ENCODE measurements around the gene SEPTIN11.
A peak's percentile ranks its signal among the peaks of the same experiment; 100 is the strongest.

The SEPTIN11 gene

DNA sequence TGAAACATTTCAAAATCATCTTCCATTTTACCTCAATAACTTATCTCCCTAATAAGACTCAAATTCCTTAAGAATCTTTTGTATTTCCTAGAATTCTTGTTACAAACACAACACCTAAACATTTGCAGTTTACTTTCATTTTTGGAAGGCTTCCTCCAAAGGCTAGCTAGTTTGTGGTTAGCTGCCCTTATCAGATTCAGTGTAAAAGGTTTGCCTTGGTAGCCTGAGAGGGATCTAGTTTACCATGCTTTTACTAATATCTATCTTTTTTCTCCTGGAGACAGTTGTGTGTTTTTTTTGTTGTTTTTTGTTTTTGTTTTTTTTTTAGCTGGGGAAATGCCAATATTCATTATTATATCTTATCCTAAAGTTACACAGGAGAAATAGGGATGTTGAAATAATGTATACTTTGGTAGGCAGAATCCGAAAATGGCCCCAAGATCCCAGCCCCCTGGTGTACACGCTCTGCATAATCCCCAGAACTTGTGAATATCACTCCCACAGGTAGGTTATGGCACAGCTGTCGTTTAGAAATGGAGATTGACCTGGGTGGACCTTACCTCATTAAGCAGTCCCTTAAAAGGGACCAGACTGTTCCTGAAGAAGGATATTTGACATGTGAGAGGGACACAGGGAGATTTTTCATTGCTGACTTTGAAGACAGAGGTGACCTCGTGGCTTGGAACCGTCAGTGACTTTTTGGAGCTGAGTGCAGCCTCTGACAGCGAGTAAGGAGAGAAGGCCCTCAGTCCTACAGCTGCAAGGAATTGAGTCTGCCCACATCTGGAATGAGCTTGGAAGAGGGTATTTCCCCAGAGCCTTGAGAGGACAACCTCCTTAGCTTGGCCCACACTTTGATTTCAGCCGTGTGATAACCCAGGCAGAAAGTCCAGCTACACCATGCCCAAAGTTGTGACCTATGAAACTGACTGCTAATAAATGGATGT lies 33.4 kb downstream of the SEPTIN11 start:
- H3K9me3 Mint-ChIP-seq (ENCODE audit: low read depth), result no peaks in the 10 kb centered on the region
- H3K36me3 Mint-ChIP-seq, result peaks cover 10% of the 10 kb centered on the region
- no peaks in the 10 kb centered on the region for H3K27me3 Mint-ChIP-seq
- peak overlapping the region; percentile 44 for H3K4me3 Mint-ChIP-seq
- peak overlapping the region; percentile 4 for H3K27ac Mint-ChIP-seq
- peaks cover 79% of the 10 kb centered on the region for H3K4me1 Mint-ChIP-seq (ENCODE audit: low read depth)

DNA sequence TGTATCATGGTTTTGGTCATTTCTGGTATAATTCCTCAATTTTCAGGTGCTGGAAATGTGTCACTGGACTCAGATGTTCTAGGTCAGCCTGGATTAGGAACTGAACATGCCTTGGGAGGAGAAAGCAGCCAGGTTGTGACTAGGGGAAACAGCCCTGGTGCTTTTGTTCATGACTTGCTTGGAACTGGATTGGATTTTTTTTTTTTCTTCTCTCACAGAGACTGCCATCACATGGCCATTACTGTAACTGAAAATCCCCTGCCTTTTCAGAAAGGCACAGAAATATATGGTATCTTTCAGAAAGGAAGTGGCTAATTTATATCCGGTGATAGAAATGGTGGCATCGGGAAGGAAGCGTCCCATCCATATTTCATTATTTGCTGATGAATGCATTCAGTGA lies 34.6 kb downstream of the SEPTIN11 start:
- peaks cover 78% of the 10 kb centered on the region for H3K4me1 Mint-ChIP-seq (ENCODE audit: low read depth)
- peak overlapping the region; percentile 50 for H3K27ac Mint-ChIP-seq
- H3K27me3 Mint-ChIP-seq, result no peaks in the 10 kb centered on the region
- H3K4me3 Mint-ChIP-seq, result peak overlapping the region; percentile 49
- H3K9me3 Mint-ChIP-seq (ENCODE audit: low read depth), result no peaks in the 10 kb centered on the region
- peaks cover 7% of the 10 kb centered on the region for H3K36me3 Mint-ChIP-seq

DNA sequence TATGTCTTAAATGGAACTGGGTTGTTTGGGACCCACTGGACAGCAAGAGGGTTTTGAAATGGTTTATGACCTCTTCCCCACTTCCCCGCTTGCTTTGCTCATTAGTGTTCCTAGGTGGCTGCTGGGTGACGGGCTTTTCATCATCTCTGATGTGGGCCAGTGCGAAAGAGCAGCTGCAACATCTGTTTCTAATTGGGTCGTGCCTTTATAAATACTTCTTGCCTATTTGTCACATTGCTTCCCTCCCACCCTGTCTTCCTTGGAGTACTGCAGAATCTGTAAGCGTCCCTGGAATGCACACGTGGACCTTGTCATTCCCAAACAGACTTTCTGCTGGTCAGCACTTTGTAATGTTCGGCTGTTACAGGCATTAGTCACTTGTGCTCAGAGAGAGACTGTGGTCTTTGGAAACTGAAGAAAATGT lies 35.2 kb downstream of the SEPTIN11 start:
- H3K36me3 Mint-ChIP-seq, result peaks cover 5% of the 10 kb centered on the region
- peaks cover 82% of the 10 kb centered on the region for H3K4me1 Mint-ChIP-seq (ENCODE audit: low read depth)
- no peak overlapping the region for H3K4me3 Mint-ChIP-seq
- no peaks in the 10 kb centered on the region for H3K27me3 Mint-ChIP-seq
- H3K9me3 Mint-ChIP-seq (ENCODE audit: low read depth), result no peaks in the 10 kb centered on the region
- H3K27ac Mint-ChIP-seq, result peak overlapping the region; percentile 58

DNA sequence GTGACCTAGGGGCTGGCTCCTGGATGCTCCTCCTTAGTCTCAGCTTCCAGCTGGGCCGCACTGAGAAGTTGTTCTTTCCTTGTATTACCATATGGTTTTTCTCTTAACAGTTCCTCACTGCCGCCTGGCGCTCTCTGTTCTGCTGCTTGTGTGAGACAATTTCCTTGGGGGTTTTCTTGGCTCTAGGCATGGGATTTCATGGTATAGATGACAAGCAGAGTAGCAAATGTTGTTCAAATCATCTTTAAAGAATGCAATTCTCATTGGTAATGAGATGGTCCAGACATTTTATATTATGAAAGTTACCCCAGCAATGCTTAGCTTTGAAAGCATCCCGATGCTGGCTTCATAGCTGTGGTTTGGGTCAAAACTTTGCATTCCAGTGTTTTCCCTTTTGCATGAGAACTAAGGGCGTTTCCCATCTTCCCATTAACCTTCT lies 37.6 kb downstream of the SEPTIN11 start:
- Mint-ChIP-seq H3K4me1 (ENCODE audit: low read depth) (peaks cover 91% of the 10 kb centered on the region), H3K4me3 (no peak overlapping the region), H3K27me3 (no peaks in the 10 kb centered on the region), H3K27ac (no peak overlapping the region), H3K9me3 (ENCODE audit: low read depth) (peaks cover 5% of the 10 kb centered on the region), H3K36me3 (peaks cover 8% of the 10 kb centered on the region)

DNA sequence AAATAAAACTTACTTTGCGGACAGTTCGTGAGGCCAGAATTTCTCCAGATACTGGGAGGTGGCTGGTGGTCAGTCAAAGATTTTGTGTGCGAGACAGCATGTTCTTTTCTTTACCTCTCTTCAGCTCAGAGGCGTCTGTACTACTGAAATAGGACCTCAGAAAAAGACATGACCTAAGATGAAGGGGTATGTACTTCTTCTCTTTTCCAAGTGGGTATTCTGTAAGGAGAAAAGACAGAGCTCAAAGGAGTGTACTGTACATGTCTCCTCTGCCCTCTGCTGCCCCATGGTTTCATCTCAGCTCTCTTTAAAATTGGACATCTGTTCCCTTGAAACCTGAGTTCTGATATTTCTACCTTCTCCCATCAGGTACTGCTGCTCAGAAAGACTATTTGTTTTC lies 38.1 kb downstream of the SEPTIN11 start:
- H3K36me3 Mint-ChIP-seq, result peaks cover 8% of the 10 kb centered on the region
- no peak overlapping the region for H3K4me3 Mint-ChIP-seq
- H3K27me3 Mint-ChIP-seq, result no peaks in the 10 kb centered on the region
- H3K27ac Mint-ChIP-seq, result no peak overlapping the region
- H3K4me1 Mint-ChIP-seq (ENCODE audit: low read depth), result peaks cover 91% of the 10 kb centered on the region
- H3K9me3 Mint-ChIP-seq (ENCODE audit: low read depth), result peaks cover 5% of the 10 kb centered on the region

DNA sequence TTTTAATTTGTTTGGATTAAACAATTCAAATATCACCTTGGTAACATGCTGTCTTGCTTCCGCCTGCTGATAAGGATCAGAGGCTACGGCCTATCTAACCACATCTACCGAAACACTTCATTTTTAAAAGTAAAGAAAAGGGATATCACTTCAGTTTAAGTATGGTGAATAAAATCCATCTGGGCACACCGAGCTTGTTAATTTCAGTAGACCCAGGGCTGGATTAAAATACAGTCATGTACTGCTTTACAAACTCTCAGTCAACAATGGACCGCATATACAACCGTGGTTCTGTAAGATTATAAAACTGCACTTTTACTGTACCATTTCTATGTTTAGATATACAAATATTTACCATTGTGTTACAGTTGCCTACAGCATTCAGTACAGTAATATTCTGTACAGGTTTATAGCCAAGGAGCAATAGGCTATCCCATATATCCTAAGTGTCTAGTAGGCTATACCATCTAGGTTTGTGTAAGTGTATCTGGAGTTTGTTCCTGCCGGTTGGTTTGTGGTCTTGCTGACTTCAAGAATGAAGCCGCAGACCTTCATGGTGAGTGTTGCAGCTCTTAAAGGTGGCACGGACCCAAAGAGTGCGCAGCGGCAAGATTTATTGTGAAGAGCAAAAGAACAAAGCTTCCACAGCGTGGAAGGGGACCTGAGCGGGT lies 40.0 kb downstream of the SEPTIN11 start:
- H3K4me1 Mint-ChIP-seq (ENCODE audit: low read depth), result peaks cover 92% of the 10 kb centered on the region
- peak overlapping the region; percentile 54 for H3K27ac Mint-ChIP-seq
- no peaks in the 10 kb centered on the region for H3K27me3 Mint-ChIP-seq
- H3K36me3 Mint-ChIP-seq, result peaks cover 6% of the 10 kb centered on the region
- peak overlapping the region; percentile 77 for H3K4me3 Mint-ChIP-seq
- peaks cover 5% of the 10 kb centered on the region for H3K9me3 Mint-ChIP-seq (ENCODE audit: low read depth)

DNA sequence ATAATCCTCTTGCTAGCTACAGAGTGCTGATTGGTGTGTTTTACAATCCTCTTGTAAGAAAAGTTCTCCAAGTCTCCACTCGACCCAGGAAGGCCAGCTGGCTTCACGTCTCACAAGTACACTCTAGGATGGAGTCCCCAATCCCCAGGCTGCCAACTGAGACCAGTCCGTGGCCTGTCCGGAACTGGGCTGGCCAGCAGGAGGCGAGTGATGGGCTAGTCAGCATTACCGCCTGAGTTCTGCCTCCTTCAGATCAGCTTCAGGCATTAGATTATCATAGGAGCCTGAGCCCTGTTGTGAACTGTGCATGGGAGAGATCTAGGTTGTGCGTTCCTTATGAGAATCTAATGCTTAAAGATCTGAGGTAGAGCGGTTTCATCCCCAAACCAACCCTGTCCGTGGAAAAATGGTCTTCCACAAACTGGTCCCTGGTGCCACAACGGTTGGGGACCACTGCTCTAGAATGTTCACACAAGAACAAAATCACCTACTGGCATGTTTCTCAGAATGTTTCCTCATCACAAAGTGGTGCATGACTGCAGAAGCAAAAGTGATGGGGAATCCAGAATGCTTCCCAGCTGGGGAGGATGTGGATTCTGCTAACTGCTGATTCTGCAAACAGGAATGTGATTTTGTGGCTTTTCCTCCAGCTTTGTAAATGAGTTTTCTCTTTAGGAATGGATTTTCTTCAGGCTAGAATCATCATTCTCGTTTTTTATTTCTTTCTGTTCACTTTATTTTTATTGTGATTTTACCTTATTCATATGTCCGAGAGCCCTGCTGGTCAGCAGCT lies 40.9 kb downstream of the SEPTIN11 start:
- H3K27me3 Mint-ChIP-seq, result no peaks in the 10 kb centered on the region
- H3K27ac Mint-ChIP-seq, result peak overlapping the region; percentile 62
- peak overlapping the region; percentile 77 for H3K4me3 Mint-ChIP-seq
- peaks cover 5% of the 10 kb centered on the region for H3K9me3 Mint-ChIP-seq (ENCODE audit: low read depth)
- peaks cover 85% of the 10 kb centered on the region for H3K4me1 Mint-ChIP-seq (ENCODE audit: low read depth)
- H3K36me3 Mint-ChIP-seq, result peaks cover 6% of the 10 kb centered on the region

DNA sequence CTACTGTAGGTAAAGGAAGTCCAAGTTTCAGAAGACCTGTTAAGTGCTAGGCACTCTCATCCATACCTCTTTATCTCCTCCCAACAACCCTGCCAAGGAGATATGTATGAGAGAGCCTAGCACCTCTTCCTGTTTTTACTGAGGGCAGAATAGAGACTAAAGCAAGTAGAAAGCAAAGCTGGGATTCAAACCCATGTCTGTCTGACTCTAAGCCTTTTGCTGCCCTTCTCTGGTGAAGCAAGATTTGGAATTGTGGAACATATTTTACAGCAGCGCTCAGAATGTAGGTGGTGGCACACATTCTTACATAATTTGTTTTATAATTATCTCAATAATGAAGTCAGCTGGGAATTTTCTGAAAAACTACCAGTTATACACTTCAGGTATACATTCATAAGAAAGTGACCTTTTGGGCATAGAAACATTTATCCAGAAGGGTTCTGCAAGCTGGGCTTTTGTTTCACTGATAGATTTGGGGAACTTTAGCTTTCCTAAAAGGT lies 41.7 kb downstream of the SEPTIN11 start:
- peak overlapping the region; percentile 42 for H3K27ac Mint-ChIP-seq
- peaks cover 9% of the 10 kb centered on the region for H3K36me3 Mint-ChIP-seq
- H3K4me1 Mint-ChIP-seq (ENCODE audit: low read depth), result peaks cover 85% of the 10 kb centered on the region
- no peaks in the 10 kb centered on the region for H3K27me3 Mint-ChIP-seq
- peaks cover 5% of the 10 kb centered on the region for H3K9me3 Mint-ChIP-seq (ENCODE audit: low read depth)
- no peak overlapping the region for H3K4me3 Mint-ChIP-seq

DNA sequence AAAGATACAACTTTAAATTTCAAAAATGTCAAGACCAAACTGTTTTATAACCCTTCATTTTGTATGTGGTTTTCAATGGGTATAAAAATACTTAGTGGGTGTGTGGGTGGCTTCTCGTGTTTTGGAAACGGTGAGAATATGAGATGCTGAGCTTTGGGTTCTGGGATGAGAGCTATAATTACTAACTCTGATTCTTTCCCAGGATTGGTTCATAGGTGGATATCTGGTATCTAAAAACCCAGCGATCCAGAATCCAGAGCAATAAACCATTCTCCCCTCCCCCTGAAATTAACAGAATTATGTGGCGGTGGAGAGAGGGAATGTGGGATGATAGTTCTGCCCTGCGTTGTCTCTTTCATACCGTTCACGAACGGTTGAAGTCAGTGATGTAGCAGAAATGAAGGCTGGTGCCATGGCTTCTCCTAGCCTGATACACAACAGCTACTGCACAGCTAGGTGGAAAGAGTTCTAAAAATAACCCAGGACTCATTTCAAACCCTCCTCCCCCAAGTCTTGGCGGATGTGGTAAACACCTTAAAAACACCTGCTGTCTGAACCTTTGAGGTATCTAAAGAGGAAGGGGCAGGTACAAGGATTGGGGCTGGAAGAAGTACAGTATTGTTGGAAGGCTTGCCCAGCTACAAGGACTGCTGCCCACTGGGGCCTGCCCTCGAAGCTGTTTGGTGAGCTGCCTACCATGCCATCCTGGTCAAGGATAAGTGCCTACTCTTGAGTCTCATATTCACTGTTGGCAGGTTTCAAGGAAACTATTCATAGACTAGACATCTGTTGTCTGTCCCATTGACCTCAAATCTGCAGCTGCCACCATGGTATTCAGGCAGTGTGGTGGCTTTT lies 44.5 kb downstream of the SEPTIN11 start:
- Mint-ChIP-seq H3K9me3 (ENCODE audit: low read depth) (peaks cover 5% of the 10 kb centered on the region), H3K27ac (peak overlapping the region; percentile 86), H3K27me3 (no peaks in the 10 kb centered on the region), H3K4me1 (ENCODE audit: low read depth) (peaks cover 74% of the 10 kb centered on the region), H3K36me3 (peaks cover 22% of the 10 kb centered on the region), H3K4me3 (peak overlapping the region; percentile 73)

DNA sequence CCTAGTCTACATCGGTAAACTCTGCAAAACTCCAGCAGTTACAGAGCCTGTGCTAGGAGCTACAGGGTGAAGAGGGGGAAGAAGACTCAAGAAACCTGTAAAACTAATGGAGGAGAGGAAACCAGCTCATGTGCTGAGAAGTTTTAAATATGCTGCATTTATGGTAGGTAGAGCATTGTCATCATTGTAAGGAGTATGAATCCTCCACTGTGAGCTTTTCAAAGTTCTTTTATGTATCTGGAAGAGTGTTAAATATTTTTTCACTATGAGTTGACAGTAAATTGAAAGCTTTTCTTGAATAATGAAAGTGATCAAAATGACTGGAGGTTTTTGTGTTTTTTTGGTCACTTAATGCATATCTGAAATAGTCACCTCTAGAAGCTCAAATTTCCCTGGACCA lies 46.2 kb downstream of the SEPTIN11 start:
- Mint-ChIP-seq H3K4me1 (ENCODE audit: low read depth) (peaks cover 57% of the 10 kb centered on the region), H3K27me3 (no peaks in the 10 kb centered on the region), H3K9me3 (ENCODE audit: low read depth) (no peaks in the 10 kb centered on the region), H3K36me3 (peaks cover 24% of the 10 kb centered on the region), H3K4me3 (peak overlapping the region; percentile 11), H3K27ac (peak overlapping the region; percentile 35)

DNA sequence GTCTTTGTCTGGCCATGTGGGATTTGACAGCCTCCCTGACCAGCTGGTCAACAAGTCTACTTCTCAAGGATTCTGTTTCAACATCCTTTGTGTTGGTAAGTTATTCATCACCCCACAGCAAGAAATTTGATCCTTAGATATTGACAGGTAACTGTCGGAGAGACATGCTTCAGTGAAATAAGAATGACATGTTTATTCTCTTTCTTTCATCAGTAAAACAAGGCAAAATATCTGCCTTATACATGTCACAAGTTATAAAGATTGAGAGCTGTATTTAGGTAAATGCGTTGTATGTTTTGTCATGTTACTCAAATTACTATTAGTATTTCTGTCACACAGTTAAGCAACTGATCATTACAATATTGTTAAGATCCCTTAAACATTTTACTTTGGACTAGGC lies 46.9 kb downstream of the SEPTIN11 start:
- H3K4me3 Mint-ChIP-seq, result no peak overlapping the region
- peak overlapping the region; percentile 6 for H3K27ac Mint-ChIP-seq
- peaks cover 25% of the 10 kb centered on the region for H3K36me3 Mint-ChIP-seq
- H3K4me1 Mint-ChIP-seq (ENCODE audit: low read depth), result peaks cover 50% of the 10 kb centered on the region
- H3K27me3 Mint-ChIP-seq, result no peaks in the 10 kb centered on the region
- H3K9me3 Mint-ChIP-seq (ENCODE audit: low read depth), result no peaks in the 10 kb centered on the region

DNA sequence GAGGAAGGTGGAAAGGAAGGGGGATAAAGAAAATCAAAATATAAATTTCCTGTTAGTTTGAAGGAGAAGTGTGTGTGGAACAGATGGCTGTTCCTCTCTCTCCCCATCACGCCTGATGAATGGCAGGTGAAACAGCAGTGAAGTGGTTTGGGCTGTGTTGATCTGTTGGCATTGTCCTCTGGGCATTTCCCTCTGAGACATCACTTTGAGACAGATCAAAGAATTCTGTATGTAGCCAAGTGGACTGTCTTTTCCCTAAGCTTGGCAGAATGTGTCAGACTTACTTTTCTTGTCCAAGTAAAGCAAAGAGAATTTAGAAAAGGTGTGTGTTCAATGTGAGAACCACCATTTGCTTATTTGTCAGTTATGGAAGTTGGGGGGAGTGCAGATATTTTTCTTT lies 47.5 kb downstream of the SEPTIN11 start:
- Mint-ChIP-seq H3K9me3 (ENCODE audit: low read depth) (no peaks in the 10 kb centered on the region), H3K4me1 (ENCODE audit: low read depth) (peaks cover 47% of the 10 kb centered on the region), H3K36me3 (peaks cover 25% of the 10 kb centered on the region), H3K4me3 (no peak overlapping the region), H3K27ac (no peak overlapping the region), H3K27me3 (no peaks in the 10 kb centered on the region)

DNA sequence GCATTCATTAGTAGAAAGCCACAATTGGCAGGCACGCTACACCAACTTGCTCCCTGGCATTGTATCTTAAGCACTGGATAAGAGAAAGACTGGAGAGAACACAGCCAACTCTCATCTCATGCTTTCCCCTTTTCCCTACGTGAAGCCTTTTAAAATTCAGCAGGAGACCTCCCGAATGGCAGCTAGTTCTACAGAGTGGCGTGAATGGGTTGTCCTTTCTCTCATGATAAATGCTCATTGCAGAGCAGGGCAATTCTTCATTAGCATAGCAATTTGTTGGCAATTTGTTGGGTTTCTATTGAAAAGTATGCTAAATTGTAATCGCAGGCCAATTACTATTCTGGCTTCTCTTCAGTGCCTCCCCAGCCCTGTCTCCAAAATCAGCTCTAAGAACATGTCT lies 48.0 kb downstream of the SEPTIN11 start:
- Mint-ChIP-seq H3K27ac (no peak overlapping the region), H3K4me3 (no peak overlapping the region), H3K9me3 (ENCODE audit: low read depth) (no peaks in the 10 kb centered on the region), H3K36me3 (peaks cover 25% of the 10 kb centered on the region), H3K27me3 (no peaks in the 10 kb centered on the region), H3K4me1 (ENCODE audit: low read depth) (peaks cover 47% of the 10 kb centered on the region)
